Measurements from ENCODE around the gene LGALS13.

Gene LGALS13

GRCh38 chr19:39588066-39588465 is 14.3 kb upstream of the LGALS13 start:
- no peak for DNase-seq (ENCODE audit: low read depth)
- H3K4me3 ChIP-seq (ENCODE audit: low read depth, low read length): no peak overlapping the region
- TF ChIP-seq CTCF (IDR thresholded peaks at IDR 0.05; ENCODE audit: low read depth, low read length, missing control alignments): no peak

- DNase-seq (ENCODE audit: low read depth): no peak
These were observed 12.1 kb upstream of the LGALS13 start for GRCh38 chr19:39590265-39590664.

GRCh38 chr19:39592381-39592780 is 9.9 kb upstream of the LGALS13 start:
- DNase-seq (ENCODE audit: low read depth): no peak
- no peak for TF ChIP-seq CTCF (IDR thresholded peaks at IDR 0.05; ENCODE audit: low read depth, low read length, missing control alignments)
- no peak overlapping the region for H3K4me3 ChIP-seq (ENCODE audit: low read depth, low read length)

More at GRCh38 chr19:39590265-39590664, 12.1 kb upstream of the LGALS13 start:
- no peak overlapping the region for H3K4me3 ChIP-seq (ENCODE audit: low read depth, low read length)
- TF ChIP-seq CTCF (IDR thresholded peaks at IDR 0.05; ENCODE audit: low read depth, low read length, missing control alignments): no peak

- no peak for TF ChIP-seq CTCF (IDR thresholded peaks at IDR 0.05; ENCODE audit: low read depth, low read length, missing control alignments)
- DNase-seq (ENCODE audit: low read depth): no peak
- H3K4me3 ChIP-seq (ENCODE audit: low read depth, low read length): no peak overlapping the region
These were observed 6.4 kb upstream of the LGALS13 start for GRCh38 chr19:39595950-39596349.

GRCh38 chr19:39596911-39597310 is 5.4 kb upstream of the LGALS13 start:
- TF ChIP-seq CTCF (IDR thresholded peaks at IDR 0.05; ENCODE audit: low read depth, low read length, missing control alignments): no peak
- DNase-seq (ENCODE audit: low read depth): no peak
- no peak overlapping the region for H3K4me3 ChIP-seq (ENCODE audit: low read depth, low read length)

GRCh38 chr19:39599116-39599515 is 3.2 kb upstream of the LGALS13 start:
- no peak for TF ChIP-seq CTCF (IDR thresholded peaks at IDR 0.05; ENCODE audit: low read depth, low read length, missing control alignments)
- H3K4me3 ChIP-seq (ENCODE audit: low read depth, low read length): no peak overlapping the region
- DNase-seq (ENCODE audit: low read depth): no peak

GRCh38 chr19:39603825-39604224 is 1.5 kb downstream of the LGALS13 start:
- H3K4me3 ChIP-seq (ENCODE audit: low read depth, low read length): no peak overlapping the region
- no peak for DNase-seq (ENCODE audit: low read depth)
- TF ChIP-seq CTCF (IDR thresholded peaks at IDR 0.05; ENCODE audit: low read depth, low read length, missing control alignments): no peak
